ENCODE results near the gene PHLDB2.

The PHLDB2 gene

GRCh38 chr3:111862415-111862814 is 3.4 kb downstream of the PHLDB2 start:
- Histone ChIP-seq H3K36me3 (ENCODE audit: control insufficient read depth, insufficient read depth, low read length) (no peaks in the 10 kb centered on the region), H3K27me3 (ENCODE audit: control insufficient read depth, insufficient read depth, low read length) (peaks cover 16% of the 10 kb centered on the region; the same call in 1 of the 2 replicates), H3K9me3 (ENCODE audit: control insufficient read depth, insufficient read depth, low read depth, low read length) (no peaks in the 10 kb centered on the region), H3K27ac (ENCODE audit: low read depth, low read length) (no peak overlapping the region), H3K4me1 (ENCODE audit: control insufficient read depth, insufficient read depth, low read length) (peaks cover 56% of the 10 kb centered on the region), H3K9ac (ENCODE audit: low read length) (no peak overlapping the region), H3K4me3 (ENCODE audit: low read depth, low read length) (peak overlapping the region; percentile 15; the same call in 1 of the 2 replicates)

DNA sequence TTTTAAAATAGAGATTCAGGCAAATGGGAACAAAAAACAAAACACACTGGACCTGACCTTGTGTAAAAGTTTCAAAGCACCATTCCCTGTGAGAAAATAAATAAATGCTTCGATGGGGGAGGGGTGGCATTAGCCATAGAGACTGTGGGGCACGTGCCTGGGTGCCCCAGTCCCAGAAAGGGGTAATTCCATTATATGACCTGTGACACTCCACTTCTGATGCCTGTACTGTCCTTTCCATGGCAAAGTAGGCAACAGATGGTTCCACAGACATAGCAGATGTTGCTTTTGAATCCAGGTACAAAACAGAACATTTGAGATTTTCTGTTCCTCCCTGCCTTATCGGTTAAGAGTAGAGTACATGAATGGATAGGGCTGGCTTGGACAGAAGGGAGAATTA is 3.9 kb downstream of the PHLDB2 start:
- H3K4me1 ChIP-seq (ENCODE audit: control insufficient read depth, insufficient read depth, low read length) = peaks cover 56% of the 10 kb centered on the region
- H3K9me3 ChIP-seq (ENCODE audit: control insufficient read depth, insufficient read depth, low read depth, low read length) = no peaks in the 10 kb centered on the region
- no peaks in the 10 kb centered on the region for H3K36me3 ChIP-seq (ENCODE audit: control insufficient read depth, insufficient read depth, low read length)
- H3K9ac ChIP-seq (ENCODE audit: low read length) = no peak overlapping the region
- H3K4me3 ChIP-seq (ENCODE audit: low read depth, low read length) = 0 out of 2 replicates have a peak overlapping the region, but pooled peaks have one; percentile 11
- H3K27me3 ChIP-seq (ENCODE audit: control insufficient read depth, insufficient read depth, low read length) = peaks cover 16% of the 10 kb centered on the region; the same call in 1 of the 2 replicates
- H3K27ac ChIP-seq (ENCODE audit: low read depth, low read length) = no peak overlapping the region

DNA sequence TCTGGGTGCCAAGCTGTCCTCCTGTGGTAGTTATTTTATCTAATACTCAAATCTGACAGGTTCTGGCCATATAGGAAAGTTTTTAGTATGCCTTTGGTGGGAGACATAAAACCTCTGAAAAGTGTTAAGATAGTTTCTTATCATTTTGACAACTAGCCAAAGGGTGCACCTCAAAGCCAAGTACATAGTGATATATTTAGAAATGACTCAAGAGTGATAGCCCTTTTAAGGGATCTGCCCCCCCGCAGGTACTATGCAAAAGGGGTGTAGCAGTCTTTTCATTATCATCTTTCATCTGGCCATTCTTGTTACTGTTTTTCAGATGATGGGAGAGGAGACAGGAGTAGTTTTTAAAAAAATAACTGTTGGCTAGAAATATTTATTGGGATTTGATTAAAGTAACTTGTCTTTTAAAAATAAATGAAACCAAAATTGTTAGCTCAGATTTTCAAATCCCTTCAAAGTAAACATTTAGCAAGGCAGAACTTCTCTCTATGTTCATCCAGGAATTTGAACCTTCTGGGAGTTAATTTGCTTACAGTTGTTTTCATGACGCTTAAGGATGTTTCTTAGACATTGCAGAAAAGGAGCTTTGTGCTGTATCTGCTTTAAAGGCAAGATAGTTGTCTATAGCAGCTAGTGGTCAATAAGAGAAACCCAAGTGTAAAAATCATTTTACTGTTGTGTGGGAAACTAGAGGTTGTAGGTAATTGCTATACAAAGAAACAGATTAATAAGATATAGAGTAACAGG is 5.1 kb downstream of the PHLDB2 start:
- Histone ChIP-seq H3K4me3 (ENCODE audit: low read depth, low read length) (no peak overlapping the region), H3K36me3 (ENCODE audit: control insufficient read depth, insufficient read depth, low read length) (no peaks in the 10 kb centered on the region), H3K27me3 (ENCODE audit: control insufficient read depth, insufficient read depth, low read length) (peaks cover 11% of the 10 kb centered on the region; the same call in 1 of the 2 replicates), H3K9ac (ENCODE audit: low read length) (no peak overlapping the region), H3K4me1 (ENCODE audit: control insufficient read depth, insufficient read depth, low read length) (peaks cover 58% of the 10 kb centered on the region), H3K27ac (ENCODE audit: low read depth, low read length) (no peak overlapping the region), H3K9me3 (ENCODE audit: control insufficient read depth, insufficient read depth, low read depth, low read length) (no peaks in the 10 kb centered on the region)

- Histone ChIP-seq H3K4me1 (ENCODE audit: control insufficient read depth, insufficient read depth, low read length) (peaks cover 67% of the 10 kb centered on the region), H3K36me3 (ENCODE audit: control insufficient read depth, insufficient read depth, low read length) (no peaks in the 10 kb centered on the region), H3K27me3 (ENCODE audit: control insufficient read depth, insufficient read depth, low read length) (peaks cover 11% of the 10 kb centered on the region; the same call in 1 of the 2 replicates), H3K27ac (ENCODE audit: low read depth, low read length) (no peak overlapping the region), H3K4me3 (ENCODE audit: low read depth, low read length) (no peak overlapping the region), H3K9me3 (ENCODE audit: control insufficient read depth, insufficient read depth, low read depth, low read length) (no peaks in the 10 kb centered on the region), H3K9ac (ENCODE audit: low read length) (no peak overlapping the region)
Observed at GRCh38 chr3:111864821-111865656, 6.0 kb downstream of the PHLDB2 start.

DNA sequence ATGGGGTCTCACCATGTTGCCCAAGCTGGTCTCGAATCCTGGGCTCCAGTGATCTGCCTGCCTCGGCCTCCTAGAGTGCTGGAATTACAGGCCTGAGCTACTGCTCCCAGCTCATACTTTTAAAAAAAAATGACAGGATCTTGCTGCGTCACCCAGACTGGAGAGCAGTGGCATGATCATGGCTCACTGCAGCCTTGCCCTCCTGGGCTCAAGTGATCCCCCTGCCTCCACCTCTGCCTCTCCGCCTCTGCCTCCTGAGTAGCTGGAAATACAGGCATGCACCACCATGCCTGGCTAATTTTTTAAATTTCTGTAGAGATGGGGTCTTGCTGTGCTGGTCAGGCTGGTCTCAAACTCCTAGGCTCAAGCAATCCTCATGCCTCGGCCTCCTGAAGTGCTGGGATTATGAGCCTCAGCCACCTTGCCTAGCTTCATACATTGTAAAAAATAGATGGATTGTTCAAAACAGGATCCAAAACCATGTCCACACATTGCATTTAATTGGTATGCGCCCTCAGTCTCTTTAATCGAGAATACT is 8.9 kb downstream of the PHLDB2 start:
- Histone ChIP-seq H3K4me3 (ENCODE audit: low read depth, low read length) (no peak overlapping the region), H3K27ac (ENCODE audit: low read depth, low read length) (no peak overlapping the region), H3K36me3 (ENCODE audit: control insufficient read depth, insufficient read depth, low read length) (no peaks in the 10 kb centered on the region), H3K4me1 (ENCODE audit: control insufficient read depth, insufficient read depth, low read length) (peaks cover 68% of the 10 kb centered on the region), H3K9me3 (ENCODE audit: control insufficient read depth, insufficient read depth, low read depth, low read length) (no peaks in the 10 kb centered on the region), H3K9ac (ENCODE audit: low read length) (no peak overlapping the region), H3K27me3 (ENCODE audit: control insufficient read depth, insufficient read depth, low read length) (no peaks in the 10 kb centered on the region)

- H3K9ac ChIP-seq (ENCODE audit: low read length) = no peak overlapping the region
- no peaks in the 10 kb centered on the region for H3K27me3 ChIP-seq (ENCODE audit: control insufficient read depth, insufficient read depth, low read length)
- no peaks in the 10 kb centered on the region for H3K36me3 ChIP-seq (ENCODE audit: control insufficient read depth, insufficient read depth, low read length)
- H3K9me3 ChIP-seq (ENCODE audit: control insufficient read depth, insufficient read depth, low read depth, low read length) = no peaks in the 10 kb centered on the region
- no peak overlapping the region for H3K4me3 ChIP-seq (ENCODE audit: low read depth, low read length)
- H3K27ac ChIP-seq (ENCODE audit: low read depth, low read length) = no peak overlapping the region
- H3K4me1 ChIP-seq (ENCODE audit: control insufficient read depth, insufficient read depth, low read length) = peaks cover 52% of the 10 kb centered on the region
Observed at GRCh38 chr3:111870620-111871019, 11.6 kb downstream of the PHLDB2 start.

DNA sequence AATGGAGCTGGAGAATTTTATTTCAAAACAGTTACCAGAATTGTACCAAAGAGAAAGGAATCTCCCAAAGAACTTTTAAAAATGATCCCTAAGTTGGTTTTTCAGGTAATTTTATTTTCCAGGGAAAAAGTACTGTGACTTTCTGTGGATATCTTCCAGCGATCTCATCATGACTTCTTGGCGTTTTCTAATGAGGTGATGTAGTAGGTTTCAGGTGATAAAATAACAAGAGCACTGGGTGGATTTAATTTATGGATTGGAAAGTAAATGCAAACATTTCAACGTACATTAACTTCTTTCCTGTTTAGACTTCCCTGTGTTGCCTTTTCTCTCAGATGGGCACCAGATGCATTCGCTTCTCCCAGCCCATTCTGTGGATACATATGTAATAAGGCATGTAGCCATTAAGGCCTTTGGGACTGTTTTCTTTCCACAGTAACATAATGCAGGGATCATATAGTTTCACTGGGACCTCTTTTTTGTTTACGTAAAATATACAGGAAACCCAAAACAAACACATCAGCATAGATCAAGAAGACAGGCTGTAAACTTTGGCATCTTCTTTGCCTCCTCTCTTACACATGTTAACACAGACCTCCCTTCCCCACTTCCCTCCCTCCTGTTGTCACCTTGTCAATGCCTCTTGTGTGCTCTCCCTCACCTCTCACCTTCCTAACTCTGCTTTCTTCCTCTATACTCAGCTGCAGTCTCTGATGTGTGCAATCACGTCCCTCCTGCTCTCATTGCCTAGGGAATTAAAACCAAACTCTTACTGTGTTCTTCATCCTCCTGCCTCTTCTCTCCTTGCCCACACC is 13.0 kb downstream of the PHLDB2 start:
- peaks cover 46% of the 10 kb centered on the region for H3K4me1 ChIP-seq (ENCODE audit: control insufficient read depth, insufficient read depth, low read length)
- H3K9me3 ChIP-seq (ENCODE audit: control insufficient read depth, insufficient read depth, low read depth, low read length) = no peaks in the 10 kb centered on the region
- H3K27me3 ChIP-seq (ENCODE audit: control insufficient read depth, insufficient read depth, low read length) = no peaks in the 10 kb centered on the region
- H3K36me3 ChIP-seq (ENCODE audit: control insufficient read depth, insufficient read depth, low read length) = no peaks in the 10 kb centered on the region
- no peak overlapping the region for H3K9ac ChIP-seq (ENCODE audit: low read length)
- no peak overlapping the region for H3K4me3 ChIP-seq (ENCODE audit: low read depth, low read length)
- H3K27ac ChIP-seq (ENCODE audit: low read depth, low read length) = no peak overlapping the region

DNA sequence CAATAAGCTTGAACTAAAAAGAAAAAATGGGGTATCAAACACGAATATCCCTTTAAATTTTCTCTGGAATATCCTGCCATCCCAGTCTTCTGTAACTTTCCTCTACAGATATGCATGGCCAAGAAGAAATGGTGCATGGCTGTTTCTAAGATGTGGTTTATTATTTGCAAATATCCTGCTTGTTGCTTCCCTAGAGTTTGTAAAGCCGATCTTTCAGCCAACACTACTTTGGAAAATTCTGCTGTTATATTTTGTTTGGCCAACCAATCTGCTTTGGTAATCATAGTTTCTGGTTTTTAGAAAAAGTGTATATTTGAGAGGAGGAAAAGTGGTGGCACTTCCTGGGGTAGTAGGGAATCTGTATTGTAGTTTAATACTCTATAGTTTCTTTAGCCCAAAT is 13.9 kb downstream of the PHLDB2 start:
- no peaks in the 10 kb centered on the region for H3K27me3 ChIP-seq (ENCODE audit: control insufficient read depth, insufficient read depth, low read length)
- no peak overlapping the region for H3K4me3 ChIP-seq (ENCODE audit: low read depth, low read length)
- H3K4me1 ChIP-seq (ENCODE audit: control insufficient read depth, insufficient read depth, low read length) = peaks cover 46% of the 10 kb centered on the region
- H3K9ac ChIP-seq (ENCODE audit: low read length) = no peak overlapping the region
- H3K9me3 ChIP-seq (ENCODE audit: control insufficient read depth, insufficient read depth, low read depth, low read length) = no peaks in the 10 kb centered on the region
- no peaks in the 10 kb centered on the region for H3K36me3 ChIP-seq (ENCODE audit: control insufficient read depth, insufficient read depth, low read length)
- H3K27ac ChIP-seq (ENCODE audit: low read depth, low read length) = no peak overlapping the region

DNA sequence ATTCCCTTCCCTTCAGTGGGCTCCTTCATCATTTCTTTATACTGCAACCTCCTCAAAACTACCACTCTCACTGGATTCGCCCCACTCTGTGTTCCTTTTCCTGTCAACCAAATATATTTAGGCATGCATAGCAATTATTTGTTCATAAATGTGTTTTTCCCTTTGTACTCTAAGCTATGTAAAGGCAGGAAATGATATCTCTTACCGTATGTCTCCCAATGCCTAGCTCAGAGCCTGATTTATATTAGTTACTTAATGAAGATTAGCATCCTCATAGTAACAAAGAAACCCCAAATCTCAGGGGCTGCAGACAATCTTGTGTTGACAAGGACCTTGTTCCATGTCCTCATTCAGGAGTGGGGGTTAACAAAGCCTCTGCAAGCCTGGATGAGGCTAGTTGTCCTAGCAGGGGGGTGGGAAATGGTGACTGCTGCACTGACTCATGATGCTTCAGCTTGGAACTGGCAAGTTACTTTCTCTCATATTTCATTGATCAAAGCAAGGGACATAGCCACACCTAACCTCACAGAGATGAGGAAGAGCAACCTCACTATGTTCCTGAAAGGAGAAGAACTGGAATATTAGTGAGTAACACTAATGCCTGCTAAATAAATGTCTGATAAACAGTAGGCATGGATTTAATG is 15.2 kb downstream of the PHLDB2 start:
- Histone ChIP-seq H3K4me3 (ENCODE audit: low read depth, low read length) (no peak overlapping the region), H3K9ac (ENCODE audit: low read length) (no peak overlapping the region), H3K27ac (ENCODE audit: low read depth, low read length) (no peak overlapping the region), H3K4me1 (ENCODE audit: control insufficient read depth, insufficient read depth, low read length) (peaks cover 38% of the 10 kb centered on the region), H3K9me3 (ENCODE audit: control insufficient read depth, insufficient read depth, low read depth, low read length) (no peaks in the 10 kb centered on the region), H3K36me3 (ENCODE audit: control insufficient read depth, insufficient read depth, low read length) (no peaks in the 10 kb centered on the region), H3K27me3 (ENCODE audit: control insufficient read depth, insufficient read depth, low read length) (no peaks in the 10 kb centered on the region)

DNA sequence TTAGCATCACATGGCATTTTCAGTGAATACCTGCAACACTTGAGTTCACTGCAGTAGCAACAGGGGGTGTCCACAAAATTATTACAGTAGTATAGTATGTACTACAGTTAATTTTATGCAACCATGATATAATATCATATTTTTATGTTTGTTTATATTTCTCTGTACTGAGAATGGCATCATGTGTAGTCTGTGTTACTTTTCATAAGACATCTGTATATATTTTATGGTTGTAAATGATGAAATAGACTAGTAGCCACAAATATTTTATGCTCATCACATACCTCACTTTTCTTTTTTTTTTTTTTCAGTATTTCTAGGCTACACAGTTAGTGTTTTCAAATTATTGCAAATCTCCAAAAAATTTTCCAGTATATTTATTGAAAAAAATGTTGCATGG is 22.4 kb downstream of the PHLDB2 start:
- Histone ChIP-seq H3K27ac (ENCODE audit: low read depth, low read length) (no peak overlapping the region), H3K9ac (ENCODE audit: low read length) (no peak overlapping the region), H3K27me3 (ENCODE audit: control insufficient read depth, insufficient read depth, low read length) (no peaks in the 10 kb centered on the region), H3K4me3 (ENCODE audit: low read depth, low read length) (no peak overlapping the region), H3K9me3 (ENCODE audit: control insufficient read depth, insufficient read depth, low read depth, low read length) (peaks cover 5% of the 10 kb centered on the region; the same call in 1 of the 2 replicates), H3K4me1 (ENCODE audit: control insufficient read depth, insufficient read depth, low read length) (peaks cover 5% of the 10 kb centered on the region; the same call in 1 of the 2 replicates), H3K36me3 (ENCODE audit: control insufficient read depth, insufficient read depth, low read length) (peaks cover 11% of the 10 kb centered on the region)

Measured in HUES6 (cell line).